Breast epithelium (tissue), 4 donors: ENCODE measurements around the gene CENPB. TPM values are rescaled to one million over a fixed set of nuclear protein-coding genes. Genes with fewer than 3 reads are reported as not detected.

Experiments used
- DNase-seq, 2 donors: peaks; one replicate each; pipeline ENCODE4 v3.0.0-alpha.2; 2019; ENCODE audit warnings: low spot score in 2 of 2
- H3K27ac ChIP-seq, 2 donors: fragments of 200-600 bp; sonication (generic) in 1 of 2; one replicate each; pipeline ENCODE4 v1.5.1; 2016 to 2019; ENCODE audit warnings: mild to moderate bottlenecking in 1 of 2
- H3K27me3 ChIP-seq, 2 donors: fragments of 200-600 bp; sonication (generic) in 1 of 2; one replicate each; pipeline versions ENCODE4 v1.5.1 to v1.6.0; 2017 to 2019; ENCODE audit warnings: control low read depth in 1 of 2, mild to moderate bottlenecking in 1 of 2
- H3K36me3 ChIP-seq: fragments of 200-600 bp; one replicate; pipeline ENCODE4 v1.5.1; 2019
- H3K4me1 ChIP-seq, 2 donors: fragments of 200-600 bp; sonication (generic); one replicate each; pipeline ENCODE4 v1.5.1; 2016 to 2019; ENCODE audit warnings: control low read depth in 1 of 2
- H3K4me3 ChIP-seq, 3 donors: fragments of 200-600 bp; sonication (generic); 1 replicate in 2 of 3; 2 replicates in 1 of 3; pipeline ENCODE4 v1.5.1; 2016 to 2019; ENCODE audit warnings: mild to moderate bottlenecking in 3 of 3, moderate library complexity in 2 of 3
- H3K9me3 ChIP-seq, 2 donors: fragments of 200-600 bp; sonication (generic) in 1 of 2; one replicate each; pipeline ENCODE4 v1.5.1; 2016 to 2019; ENCODE audit warnings: control low read depth in 1 of 2
- POLR2A ChIP-seq: fragments of 450-650 bp; IDR thresholded peaks from one replicate; pipeline ENCODE4 v1.6.1; 2016; ENCODE audit warnings: antibody characterized with exemption, mild to moderate bottlenecking, moderate library complexity
- POLR2AphosphoS5 ChIP-seq, 3 donors: sonication (generic); formaldehyde crosslinking; IDR thresholded peaks; one replicate each; pipeline ENCODE4 v1.6.1; 2017; ENCODE audit warnings: antibody characterized with exemption in 3 of 3
- intact Hi-C: fragments of 100-400 bp; cut with DNase I; formaldehyde crosslinking; loops from one replicate; pipeline ENCODE4 v1.15.1; 2023; ENCODE audit warnings: low total_unique reads
- total RNA-seq, 3 donors: library from RNA; depleted of rRNA; stranded (reverse); fragments of >200 nt; gene quantifications; one replicate each; pipeline ENCODE4 v1.1.0, GENCODE V29; 2016
- TF ChIP-seq, protein P1 (sequence below), 3 donors: fragments of 450-650 bp; IDR thresholded peaks; one replicate each; pipeline ENCODE4 v1.5.1; 2016 to 2017; ENCODE audit warnings: antibody characterized with exemption in 3 of 3, mild to moderate bottlenecking in 3 of 3, moderate library complexity in 3 of 3

Gene CENPB
- total RNA-seq, 3 donors from 2014 or later = 55.5 to 69.8 (median 68.2) TPM

DNA sequence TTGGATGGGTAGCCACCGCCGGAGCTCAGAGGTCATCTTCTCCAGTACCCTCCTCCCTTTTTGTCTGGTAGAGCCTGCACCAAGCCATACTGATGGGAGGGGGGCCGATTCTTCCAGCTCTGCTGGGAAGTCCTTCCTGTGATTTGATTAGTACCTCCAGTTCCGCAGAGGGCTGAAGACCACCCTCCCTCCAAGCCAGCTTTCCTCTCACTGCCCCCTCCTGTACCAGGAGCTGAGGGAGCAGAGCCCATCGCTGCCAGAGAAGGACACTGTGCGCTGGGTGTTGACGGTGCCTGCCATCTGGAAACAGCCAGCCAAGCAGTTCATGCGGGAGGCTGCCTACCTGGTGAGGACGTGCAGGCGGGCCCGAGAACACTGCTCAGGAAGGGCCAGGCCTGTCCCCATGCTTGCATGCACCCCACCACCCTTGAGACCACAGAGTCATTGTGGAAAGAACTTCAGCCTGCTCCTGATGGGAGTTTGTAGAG is 40.8 kb downstream of the CENPB start:
- TF ChIP-seq, protein P1, sequence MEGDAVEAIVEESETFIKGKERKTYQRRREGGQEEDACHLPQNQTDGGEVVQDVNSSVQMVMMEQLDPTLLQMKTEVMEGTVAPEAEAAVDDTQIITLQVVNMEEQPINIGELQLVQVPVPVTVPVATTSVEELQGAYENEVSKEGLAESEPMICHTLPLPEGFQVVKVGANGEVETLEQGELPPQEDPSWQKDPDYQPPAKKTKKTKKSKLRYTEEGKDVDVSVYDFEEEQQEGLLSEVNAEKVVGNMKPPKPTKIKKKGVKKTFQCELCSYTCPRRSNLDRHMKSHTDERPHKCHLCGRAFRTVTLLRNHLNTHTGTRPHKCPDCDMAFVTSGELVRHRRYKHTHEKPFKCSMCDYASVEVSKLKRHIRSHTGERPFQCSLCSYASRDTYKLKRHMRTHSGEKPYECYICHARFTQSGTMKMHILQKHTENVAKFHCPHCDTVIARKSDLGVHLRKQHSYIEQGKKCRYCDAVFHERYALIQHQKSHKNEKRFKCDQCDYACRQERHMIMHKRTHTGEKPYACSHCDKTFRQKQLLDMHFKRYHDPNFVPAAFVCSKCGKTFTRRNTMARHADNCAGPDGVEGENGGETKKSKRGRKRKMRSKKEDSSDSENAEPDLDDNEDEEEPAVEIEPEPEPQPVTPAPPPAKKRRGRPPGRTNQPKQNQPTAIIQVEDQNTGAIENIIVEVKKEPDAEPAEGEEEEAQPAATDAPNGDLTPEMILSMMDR (IDR thresholded peaks at IDR 0.05) = no peak
- TF ChIP-seq POLR2AphosphoS5 (IDR thresholded peaks at IDR 0.05) (no peak), POLR2A (no peak)
- DNase-seq = no peak
- no peaks in the 10 kb centered on the region for H3K36me3 ChIP-seq
- no peak overlapping the region for H3K4me3 ChIP-seq
- H3K27ac ChIP-seq = no peak overlapping the region
- H3K9me3 ChIP-seq = no peaks in the 10 kb centered on the region
- no peaks in the 10 kb centered on the region for H3K4me1 ChIP-seq
- H3K27me3 ChIP-seq = peaks cover 6 to 14% of the 10 kb centered on the region in 2 donors
- intact Hi-C loops = no loop called here

DNA sequence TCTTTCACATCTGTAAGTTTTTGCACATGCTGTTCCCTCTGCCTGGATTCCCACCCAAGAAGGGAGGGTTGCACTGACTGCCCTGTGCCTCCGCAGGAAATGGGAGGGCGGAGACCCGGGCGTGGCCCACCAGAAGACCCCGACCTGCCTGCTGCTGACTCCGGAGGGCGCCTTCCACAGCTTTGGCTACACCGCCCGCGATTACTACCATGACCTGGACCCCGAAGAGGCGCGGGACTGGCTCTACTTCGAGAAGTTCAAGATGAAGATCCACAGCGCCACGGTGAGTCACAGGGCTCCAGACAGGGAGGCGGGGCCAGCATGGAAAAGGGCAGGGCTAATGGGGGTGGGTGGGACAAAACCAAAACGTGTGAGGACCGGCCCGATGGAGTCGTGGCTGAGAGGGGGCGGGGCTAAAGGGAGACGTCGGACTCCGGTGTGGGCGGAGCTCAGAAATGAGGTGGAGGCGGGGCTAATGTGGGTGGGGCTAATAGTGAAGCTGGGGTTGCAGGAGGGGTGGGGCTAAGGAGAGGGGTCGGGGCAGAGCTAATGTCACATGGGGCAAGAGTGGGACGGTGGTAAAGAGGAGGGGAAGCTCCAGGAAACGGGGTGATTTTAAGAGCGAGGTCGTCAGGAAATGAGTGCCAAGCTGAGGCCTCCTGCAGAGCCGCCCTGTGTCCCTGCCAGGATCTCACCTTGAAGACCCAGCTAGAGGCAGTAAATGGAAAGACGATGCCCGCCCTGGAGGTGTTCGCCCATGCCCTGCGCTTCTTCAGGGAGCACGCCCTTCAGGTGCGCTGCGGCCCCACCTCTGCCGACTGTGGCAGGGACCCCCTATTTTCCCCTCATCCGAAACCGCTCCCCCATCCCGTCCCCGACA is 41.5 kb downstream of the CENPB start:
- peak overlapping the region in 1 of 3 donors; percentile 9 for H3K4me3 ChIP-seq
- peaks cover 3 to 7% of the 10 kb centered on the region in 2 donors for H3K27me3 ChIP-seq
- intact Hi-C loops = no loop called here
- no peaks in the 10 kb centered on the region for H3K36me3 ChIP-seq
- H3K4me1 ChIP-seq = no peaks in the 10 kb centered on the region
- TF ChIP-seq POLR2A (no peak), POLR2AphosphoS5 (IDR thresholded peaks at IDR 0.05) (no peak)
- TF ChIP-seq, protein P1 (IDR thresholded peaks at IDR 0.05) = no peak
- DNase-seq = no peak
- no peaks in the 10 kb centered on the region for H3K9me3 ChIP-seq
- peak overlapping the region in 1 of 2 donors; percentile 8 for H3K27ac ChIP-seq

DNA sequence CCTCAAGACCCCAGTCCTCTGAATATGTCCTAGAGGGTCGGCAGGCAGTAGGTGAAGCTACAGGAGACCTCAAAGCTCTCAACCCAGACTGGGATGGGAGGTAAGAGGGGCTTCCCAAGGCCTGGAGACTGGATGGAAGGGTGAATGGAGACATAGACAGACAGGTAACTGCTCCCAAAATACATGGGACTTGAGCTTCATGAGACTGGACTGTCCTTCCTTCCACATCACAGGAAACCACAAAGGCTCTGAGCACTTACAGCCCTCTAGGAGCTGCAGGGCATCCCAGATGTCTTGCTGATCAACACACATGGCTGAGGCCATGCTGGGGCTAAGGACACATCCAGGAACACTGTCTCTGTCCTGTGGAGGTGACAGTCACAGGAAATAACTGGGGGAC is 42.5 kb downstream of the CENPB start:
- Histone ChIP-seq H3K36me3 (no peaks in the 10 kb centered on the region), H3K27ac (no peak overlapping the region)

DNA sequence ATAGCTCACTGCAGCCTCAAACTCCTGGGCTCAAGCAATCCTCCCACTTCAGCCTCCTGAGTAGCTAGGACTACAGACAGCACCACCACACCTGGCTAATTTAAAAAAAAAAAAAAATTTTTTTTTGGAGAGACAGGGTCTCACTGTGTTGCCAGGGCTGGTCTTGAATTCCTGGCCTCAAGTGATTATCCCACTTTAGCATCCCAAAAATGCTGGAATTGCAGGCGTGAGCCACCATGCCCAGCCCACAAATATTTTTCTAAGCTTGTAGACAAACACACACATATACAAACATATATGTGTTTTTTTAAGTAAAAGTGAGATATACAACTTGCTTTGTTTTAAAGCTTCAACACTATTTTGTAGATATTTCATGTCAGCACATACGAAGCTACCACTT is 43.3 kb downstream of the CENPB start:
- Histone ChIP-seq H3K27me3 (no peaks in the 10 kb centered on the region), H3K4me1 (peaks cover 0 to 6% of the 10 kb centered on the region in 2 donors), H3K27ac (no peak overlapping the region), H3K4me3 (no peak overlapping the region), H3K9me3 (no peaks in the 10 kb centered on the region), H3K36me3 (no peaks in the 10 kb centered on the region)
- no peak for DNase-seq
- intact Hi-C loops = no loop called here
- TF ChIP-seq POLR2AphosphoS5 (IDR thresholded peaks at IDR 0.05) (no peak), POLR2A (no peak)
- TF ChIP-seq, protein P1 (IDR thresholded peaks at IDR 0.05) = no peak

More for the DNA sequence above, 42.5 kb downstream of the CENPB start:
- intact Hi-C loops = no loop called here
- Histone ChIP-seq H3K4me3 (no peak overlapping the region), H3K9me3 (no peaks in the 10 kb centered on the region), H3K4me1 (peaks cover 0 to 3% of the 10 kb centered on the region in 2 donors), H3K27me3 (no peaks in the 10 kb centered on the region)
- DNase-seq = no peak
- TF ChIP-seq, protein P1 (IDR thresholded peaks at IDR 0.05) = no peak
- TF ChIP-seq POLR2AphosphoS5 (IDR thresholded peaks at IDR 0.05) = no peak
- no peak for TF ChIP-seq POLR2A

DNA sequence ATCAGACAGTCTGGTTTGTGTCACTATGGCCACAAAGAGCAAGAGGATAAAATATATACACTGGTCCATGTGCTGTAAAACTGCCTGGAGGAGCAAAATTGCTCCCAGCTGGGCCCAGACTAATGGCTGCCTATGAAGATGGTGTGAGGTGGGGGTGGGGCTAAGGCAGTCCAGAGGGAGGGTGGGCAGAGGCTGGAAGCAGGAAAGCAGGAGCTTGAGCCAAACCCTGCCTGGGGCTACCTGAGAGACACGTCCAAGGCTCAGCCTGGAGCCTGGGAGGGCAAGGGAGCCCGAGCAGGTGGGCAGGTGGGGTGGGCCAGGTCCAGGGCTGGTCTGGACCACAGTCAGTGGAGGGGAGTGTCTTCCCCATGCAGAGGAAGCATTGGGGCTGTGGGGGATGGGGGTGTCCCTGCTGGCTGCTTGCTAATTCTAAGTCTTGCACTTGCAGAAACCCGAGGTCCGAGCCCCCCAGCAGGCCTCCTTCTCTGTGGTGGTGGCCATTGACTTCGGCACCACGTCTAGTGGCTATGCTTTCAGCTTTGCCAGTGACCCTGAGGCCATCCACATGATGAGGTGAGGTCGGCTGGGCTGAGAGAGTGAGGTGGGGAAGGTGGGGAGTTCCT is 44.6 kb downstream of the CENPB start:
- H3K27me3 ChIP-seq = no peaks in the 10 kb centered on the region
- H3K9me3 ChIP-seq = no peaks in the 10 kb centered on the region
- H3K4me1 ChIP-seq = peaks cover 0 to 6% of the 10 kb centered on the region in 2 donors
- intact Hi-C loops = no loop called here
- H3K27ac ChIP-seq = no peak overlapping the region
- no peak for DNase-seq
- H3K4me3 ChIP-seq = no peak overlapping the region
- no peaks in the 10 kb centered on the region for H3K36me3 ChIP-seq
- TF ChIP-seq POLR2A = no peak
- no peak for TF ChIP-seq POLR2AphosphoS5 (IDR thresholded peaks at IDR 0.05)
- TF ChIP-seq, protein P1 (IDR thresholded peaks at IDR 0.05) = no peak
